Activated naive CD4-positive, alpha-beta T cell treated with anti-CD3 and anti-CD28 coated beads, Interleukin-2, amount 10 ng/mL, durations not matched to agents 5 hours and 36 hours (primary cell): ENCODE data around the gene ANKRD66. TPM values are rescaled to one million over a fixed set of nuclear protein-coding genes. Genes with fewer than 3 reads are reported as not detected.

Experiments used
- total RNA-seq, 2 experiments: library from RNA; stranded (reverse); gene quantifications; one replicate each; pipeline ENCODE4 v1.2.3, GENCODE V29; 2021

ANKRD66 gene
- not detected for total RNA-seq

GRCh38 chr6:46746696-46747095 is at the start of gene ANKRD66:
TSS of gene ANKRD66 (plus strand) at chr6:46746933. CDS start at chr6:46751949, 5,016 bp downstream.

GRCh38 chr6:46734867-46735719 is 11.6 kb upstream of the ANKRD66 start, which contains the start of gene PLA2G7:
TSS of gene PLA2G7 (minus strand) at chr6:46735375. CDS start at chr6:46722891, 12,484 bp downstream.

GRCh38 chr6:46793138-46793537 is 46.4 kb downstream of the ANKRD66 start, which contains the start of gene MEP1A:
TSS of gene MEP1A (plus strand) at chr6:46793389. CDS start at chr6:46793399, 10 bp downstream.

Other genes with a start within 250 kb of the ANKRD66 start
- not detected for gene CYP39A1, start 94.1 kb upstream of the ANKRD66 start, total RNA-seq
- gene SLC25A27, start 94.0 kb upstream of the ANKRD66 start, total RNA-seq = not detected
- gene TDRD6, start 59.0 kb upstream of the ANKRD66 start, total RNA-seq = not detected
- gene PLA2G7, start 11.6 kb upstream of the ANKRD66 start, total RNA-seq = not detected
- not detected for gene MEP1A, start 46.5 kb downstream of the ANKRD66 start, total RNA-seq
- not detected for gene ADGRF5, start 175.0 kb downstream of the ANKRD66 start, total RNA-seq